Measurements from ENCODE around the gene ATF7IP2.
A peak's percentile ranks its signal among the peaks of the same experiment; 100 is the strongest.
"Not testable (repeated sequence)": the region's sequence is repeated elsewhere in the genome, so short reads cannot be mapped to it uniquely, and the experiment has no call there.

ATF7IP2 gene

GRCh38 chr16:10385725-10386516 lies at the start of gene ATF7IP2:
Gene ATF7IP2, plus strand, starts transcription at chr16:10386061. Its CDS starts 44,560 bp downstream, at chr16:10430621.
- peak; percentile 93 for DNase-seq

- DNase-seq = no peak
Observed at GRCh38 chr16:10338426-10338825, 47.4 kb upstream of the ATF7IP2 start.

- DNase-seq = no peak
Observed at GRCh38 chr16:10339777-10340732, 45.8 kb upstream of the ATF7IP2 start.

GRCh38 chr16:10343124-10343760 lies 42.6 kb upstream of the ATF7IP2 start:
- DNase-seq = no peak

- DNase-seq = not testable (repeated sequence)
Observed at GRCh38 chr16:10344699-10345098, 41.2 kb upstream of the ATF7IP2 start.

- no peak for DNase-seq
Observed at GRCh38 chr16:10345629-10346028, 40.2 kb upstream of the ATF7IP2 start.

- DNase-seq = no peak
Observed at GRCh38 chr16:10349851-10350250, 36.0 kb upstream of the ATF7IP2 start.

- no peak for DNase-seq
Observed at GRCh38 chr16:10352262-10352661, 33.6 kb upstream of the ATF7IP2 start.

GRCh38 chr16:10355589-10355988 lies 30.3 kb upstream of the ATF7IP2 start:
- DNase-seq = no peak

- no peak for DNase-seq
Observed at GRCh38 chr16:10356870-10357842, 28.7 kb upstream of the ATF7IP2 start.

GRCh38 chr16:10361747-10362076 lies 24.1 kb upstream of the ATF7IP2 start:
- DNase-seq = not testable (repeated sequence)

- DNase-seq = no peak
Observed at GRCh38 chr16:10362077-10362863, 23.6 kb upstream of the ATF7IP2 start.

- DNase-seq = not testable (repeated sequence)
Observed at GRCh38 chr16:10362864-10363197, 23.0 kb upstream of the ATF7IP2 start.

GRCh38 chr16:10366619-10367018 lies 19.2 kb upstream of the ATF7IP2 start:
- DNase-seq = not testable (repeated sequence)

GRCh38 chr16:10367616-10368188 lies 18.2 kb upstream of the ATF7IP2 start:
- no peak for DNase-seq

- DNase-seq = no peak
Observed at GRCh38 chr16:10368969-10369551, 16.8 kb upstream of the ATF7IP2 start.

- DNase-seq = no peak
Observed at GRCh38 chr16:10370096-10370726, 15.7 kb upstream of the ATF7IP2 start.

GRCh38 chr16:10371592-10371991 lies 14.3 kb upstream of the ATF7IP2 start:
- DNase-seq = no peak

GRCh38 chr16:10373556-10373955 lies 12.3 kb upstream of the ATF7IP2 start:
- no peak for DNase-seq

- no peak for DNase-seq
Observed at GRCh38 chr16:10376229-10376628, 9.6 kb upstream of the ATF7IP2 start.

All from stimulated activated CD4-positive, alpha-beta T cell treated with anti-CD3 and anti-CD28 coated beads, Interleukin-1b, Interleukin-23, amount 100 ng/mL, for 48 hours (primary cell).